Lower lobe of right lung (tissue), 2 donors: ENCODE measurements around the gene KCNK17. TPM values are rescaled to one million over a fixed set of nuclear protein-coding genes. Genes with fewer than 3 reads are reported as not detected.

ENCODE experiments used
- ATAC-seq, 2 donors: fragments of 200-7000 bp; cut with Tn5 transposase; one replicate each; pipeline ENCODE4 v1.9.1; 2020 to 2022; ENCODE audit warnings: mild to moderate bottlenecking in 2 of 2, moderate library complexity in 2 of 2
- DNase-seq: peaks from one replicate; pipeline ENCODE4 v3.0.0-alpha.2; 2020
- H3K27ac ChIP-seq: fragments of 200-600 bp; one replicate; pipeline ENCODE4 v1.8.0; 2022
- H3K27me3 ChIP-seq: fragments of 200-600 bp; one replicate; pipeline ENCODE4 v1.8.0; 2022; ENCODE audit warnings: low read depth
- H3K36me3 ChIP-seq: fragments of 200-600 bp; one replicate; pipeline ENCODE4 v1.8.0; 2022; ENCODE audit warnings: mild to moderate bottlenecking
- H3K4me1 ChIP-seq: fragments of 200-600 bp; one replicate; pipeline ENCODE4 v1.8.0; 2022
- H3K4me3 ChIP-seq: fragments of 200-600 bp; one replicate; pipeline ENCODE4 v1.8.0; 2022; ENCODE audit warnings: mild to moderate bottlenecking
- H3K9me3 ChIP-seq: fragments of 200-600 bp; one replicate; pipeline ENCODE4 v1.8.0; 2022
- intact Hi-C: fragments of 100-400 bp; cut with DNase I; formaldehyde crosslinking; loops from one replicate; pipeline ENCODE4 v1.11.0; 2022
- total RNA-seq: library from RNA; stranded (reverse); fragmentation: NEBNext Ultra II Directional; extraction: Animal tissue kit (Norgen Biotek cat#: 25700); gene quantifications from one replicate; pipeline ENCODE4 v1.2.1, GENCODE V29; 2021
- TF ChIP-seq, protein P1 (sequence below): fragments of 200-600 bp; IDR thresholded peaks from one replicate; pipeline ENCODE4 v1.8.0; 2022; ENCODE audit warnings: antibody characterized with exemption, mild to moderate bottlenecking
- donor health status: DM: no; HTN: yes; CAD: no; lungs with severe emphysema.

Gene KCNK17
- total RNA-seq, 1 donor from 2014 or later: 5.5 TPM

- intact Hi-C loops: no loop called here
- no peaks in the 10 kb centered on the region for H3K27me3 ChIP-seq
- no peak overlapping the region for H3K27ac ChIP-seq
- H3K4me3 ChIP-seq: no peak overlapping the region
- H3K4me1 ChIP-seq: no peaks in the 10 kb centered on the region
- DNase-seq (no peak), ATAC-seq (no peak)
- TF ChIP-seq, protein P1, sequence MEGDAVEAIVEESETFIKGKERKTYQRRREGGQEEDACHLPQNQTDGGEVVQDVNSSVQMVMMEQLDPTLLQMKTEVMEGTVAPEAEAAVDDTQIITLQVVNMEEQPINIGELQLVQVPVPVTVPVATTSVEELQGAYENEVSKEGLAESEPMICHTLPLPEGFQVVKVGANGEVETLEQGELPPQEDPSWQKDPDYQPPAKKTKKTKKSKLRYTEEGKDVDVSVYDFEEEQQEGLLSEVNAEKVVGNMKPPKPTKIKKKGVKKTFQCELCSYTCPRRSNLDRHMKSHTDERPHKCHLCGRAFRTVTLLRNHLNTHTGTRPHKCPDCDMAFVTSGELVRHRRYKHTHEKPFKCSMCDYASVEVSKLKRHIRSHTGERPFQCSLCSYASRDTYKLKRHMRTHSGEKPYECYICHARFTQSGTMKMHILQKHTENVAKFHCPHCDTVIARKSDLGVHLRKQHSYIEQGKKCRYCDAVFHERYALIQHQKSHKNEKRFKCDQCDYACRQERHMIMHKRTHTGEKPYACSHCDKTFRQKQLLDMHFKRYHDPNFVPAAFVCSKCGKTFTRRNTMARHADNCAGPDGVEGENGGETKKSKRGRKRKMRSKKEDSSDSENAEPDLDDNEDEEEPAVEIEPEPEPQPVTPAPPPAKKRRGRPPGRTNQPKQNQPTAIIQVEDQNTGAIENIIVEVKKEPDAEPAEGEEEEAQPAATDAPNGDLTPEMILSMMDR: no peak
- H3K9me3 ChIP-seq: no peaks in the 10 kb centered on the region
- no peaks in the 10 kb centered on the region for H3K36me3 ChIP-seq
Measured at GRCh38 chr6:39249278-39249677, 64.9 kb downstream of the KCNK17 start.

Other genes with a start within 250 kb of the KCNK17 start
- 15.5 TPM for gene SAYSD1, start 199.2 kb downstream of the KCNK17 start, total RNA-seq
- 10.9 TPM for gene KCNK5, start 84.9 kb downstream of the KCNK17 start, total RNA-seq
- not detected for gene KCNK16, start 8.3 kb upstream of the KCNK17 start, total RNA-seq